ENCODE results near the gene CYP3A7.
"Not testable (repeated sequence)": the region's sequence is repeated elsewhere in the genome, so short reads cannot be mapped to it uniquely, and the experiment has no call there.

Gene CYP3A7

GRCh38 chr7:99742737-99743394 lies 7.9 kb upstream of the CYP3A7 start:
- DNase-seq: no peak

- DNase-seq: no peak
Measured at GRCh38 chr7:99741441-99741795, 6.4 kb upstream of the CYP3A7 start.

- DNase-seq: no peak
Measured at GRCh38 chr7:99740573-99741440, 5.8 kb upstream of the CYP3A7 start.

GRCh38 chr7:99739699-99740572 lies 4.9 kb upstream of the CYP3A7 start:
- DNase-seq: no peak

- DNase-seq: no peak
Measured at GRCh38 chr7:99737726-99738125, 2.7 kb upstream of the CYP3A7 start.

- DNase-seq: not testable (repeated sequence)
Measured at GRCh38 chr7:99736667-99737066, 1.7 kb upstream of the CYP3A7 start.

GRCh38 chr7:99733448-99733847 lies 1.5 kb downstream of the CYP3A7 start:
- no peak for DNase-seq

- no peak for DNase-seq
Measured at GRCh38 chr7:99733003-99733402, 2.0 kb downstream of the CYP3A7 start.

GRCh38 chr7:99731638-99732374 lies 3.2 kb downstream of the CYP3A7 start:
- no peak for DNase-seq

- DNase-seq: no peak
Measured at GRCh38 chr7:99730992-99731391, 4.0 kb downstream of the CYP3A7 start.

GRCh38 chr7:99730238-99730810 lies 4.7 kb downstream of the CYP3A7 start:
- DNase-seq: no peak

GRCh38 chr7:99729486-99730237 lies 5.3 kb downstream of the CYP3A7 start:
- DNase-seq: no peak

GRCh38 chr7:99728615-99729014 lies 6.4 kb downstream of the CYP3A7 start:
- DNase-seq: no peak

GRCh38 chr7:99723201-99723600 lies 11.8 kb downstream of the CYP3A7 start:
- not testable (repeated sequence) for DNase-seq

- DNase-seq: no peak
Measured at GRCh38 chr7:99720800-99721595, 14.0 kb downstream of the CYP3A7 start.

- DNase-seq: no peak
Measured at GRCh38 chr7:99719996-99720769, 14.8 kb downstream of the CYP3A7 start.

- no peak for DNase-seq
Measured at GRCh38 chr7:99713995-99714570, 20.9 kb downstream of the CYP3A7 start.

Measured in amygdala (tissue), 56 donors.